ENCODE measurements around the gene TIMP4. TPM values are rescaled to one million over a fixed set of nuclear protein-coding genes. Genes with fewer than 3 reads are reported as not detected.

Gene TIMP4
- total RNA-seq, 1 experiment from 2014 or later: not detected

- in situ Hi-C loops (cut with HindIII; ENCODE audit: low sequenced_read_pairs): no loop called here
- no peak for DNase-seq (ENCODE audit: low spot score)
Measured at GRCh38 chr3:12155264-12155663, 3.4 kb downstream of the TIMP4 start.

DNA sequence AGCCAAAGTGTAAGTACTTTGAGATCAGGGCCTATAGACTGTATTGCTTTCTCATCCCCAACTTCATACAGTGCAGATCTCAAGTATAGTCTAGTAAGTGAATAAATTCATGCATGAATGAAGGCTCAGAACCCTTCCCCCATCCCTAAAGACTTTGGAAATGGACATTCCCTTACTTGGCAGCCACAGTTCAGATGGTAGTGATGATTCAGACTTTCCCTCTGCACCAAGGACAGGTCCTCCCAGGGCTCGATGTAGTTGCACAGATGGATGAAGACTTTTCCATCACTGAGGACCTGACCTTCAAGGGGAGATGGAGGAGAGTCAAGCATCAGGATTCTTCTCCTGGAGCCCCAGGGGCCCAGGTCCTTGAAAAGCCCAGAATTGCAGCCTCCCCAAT is 4.6 kb downstream of the TIMP4 start:
- DNase-seq (ENCODE audit: low spot score): no peak

DNA sequence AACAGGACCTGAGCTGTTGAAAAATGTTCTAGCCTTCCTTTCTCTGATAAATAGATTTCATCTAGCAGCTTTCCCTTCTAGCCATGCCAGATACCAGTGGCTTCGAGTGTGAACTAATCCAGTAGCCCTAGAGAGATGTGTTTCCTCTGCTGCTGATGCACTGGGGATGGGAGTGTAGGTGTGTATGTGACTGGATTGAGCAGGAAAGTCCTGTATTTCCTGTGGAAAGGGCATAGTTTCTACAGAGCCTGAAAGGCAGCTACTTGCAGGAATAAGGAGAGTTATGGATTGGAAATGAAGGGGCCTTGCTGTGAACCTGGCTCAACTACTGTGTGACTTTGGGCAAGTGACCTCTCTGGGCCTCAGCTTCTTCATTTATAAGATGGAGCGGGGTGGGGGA is 8.6 kb downstream of the TIMP4 start:
- in situ Hi-C loops (cut with HindIII; ENCODE audit: low sequenced_read_pairs): no loop called here
- DNase-seq (ENCODE audit: low spot score): no peak

More for the DNA sequence above, 4.6 kb downstream of the TIMP4 start:
- in situ Hi-C loops (cut with HindIII; ENCODE audit: low sequenced_read_pairs): no loop called here

GRCh38 chr3:12149029-12149428 is 9.7 kb downstream of the TIMP4 start:
- in situ Hi-C loops (cut with HindIII; ENCODE audit: low sequenced_read_pairs): no loop called here
- DNase-seq (ENCODE audit: low spot score): no peak

DNA sequence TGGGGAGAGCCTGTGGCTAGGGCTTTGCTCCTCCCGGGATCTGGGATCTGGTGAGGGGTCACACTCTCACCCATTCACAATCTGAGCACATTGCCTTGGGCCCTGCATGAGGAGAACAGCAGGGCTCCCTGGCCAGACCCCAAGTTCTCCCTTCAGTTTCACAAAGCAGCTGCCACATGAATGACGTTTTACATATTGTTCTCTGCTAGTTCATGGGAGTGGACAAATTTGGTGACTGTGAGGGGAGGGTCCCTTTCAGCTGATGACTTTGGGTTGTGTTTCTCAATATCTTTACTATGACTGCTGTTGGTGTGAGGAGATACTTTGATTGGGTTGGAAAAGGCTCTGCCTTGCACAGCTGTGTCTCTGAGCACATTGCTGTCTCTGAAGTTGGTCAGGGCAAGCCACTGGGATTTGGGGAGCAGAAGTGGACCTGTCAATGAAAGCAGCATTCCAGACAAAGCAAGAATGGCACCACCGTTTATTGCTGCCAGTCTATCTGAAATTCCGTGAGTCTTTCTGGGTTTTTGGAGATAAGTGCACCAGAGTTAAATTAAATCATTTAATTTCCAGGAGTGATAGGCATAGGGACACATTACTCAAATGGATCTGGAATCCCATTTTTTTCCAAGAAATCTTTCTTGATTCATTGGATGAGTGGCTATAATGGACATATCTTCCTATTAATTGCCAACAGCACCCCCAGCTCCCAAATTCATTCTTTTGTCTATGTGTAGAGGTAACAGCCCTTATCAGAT is 10.3 kb downstream of the TIMP4 start:
- DNase-seq (ENCODE audit: low spot score): peak; percentile 47
- in situ Hi-C loops (cut with HindIII; ENCODE audit: low sequenced_read_pairs): no loop called here

- in situ Hi-C loops (cut with HindIII; ENCODE audit: low sequenced_read_pairs): no loop called here
- no peak for DNase-seq (ENCODE audit: low spot score)
Measured at GRCh38 chr3:12147049-12147780, 11.5 kb downstream of the TIMP4 start.

GRCh38 chr3:12143949-12144504 is 14.7 kb downstream of the TIMP4 start:
- DNase-seq (ENCODE audit: low spot score): peak; percentile 76
- in situ Hi-C loops (cut with HindIII; ENCODE audit: low sequenced_read_pairs): no loop called here

GRCh38 chr3:12142476-12142875 is 16.2 kb downstream of the TIMP4 start:
- peak; percentile 34 for DNase-seq (ENCODE audit: low spot score)
- in situ Hi-C loops (cut with HindIII; ENCODE audit: low sequenced_read_pairs): no loop called here

DNA sequence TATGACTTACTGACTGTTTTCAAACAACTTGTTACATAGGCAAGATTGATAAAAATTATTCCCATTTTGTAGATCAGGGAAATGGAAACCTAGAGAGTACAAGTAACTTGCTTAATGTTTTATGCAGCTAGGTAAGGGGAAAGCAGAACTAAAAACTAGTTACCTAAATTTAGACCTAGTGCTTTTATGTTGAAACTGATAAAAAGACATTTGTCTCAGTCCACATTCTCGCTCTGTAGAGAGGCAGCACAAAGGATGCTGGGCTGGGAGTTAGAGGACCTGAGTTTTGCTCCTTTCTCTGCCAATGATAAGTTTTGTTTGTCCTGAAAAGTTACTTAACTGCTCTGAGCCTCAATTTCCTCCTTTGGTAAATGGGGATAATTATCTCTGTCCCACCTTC is 17.4 kb downstream of the TIMP4 start:
- in situ Hi-C loops (cut with HindIII; ENCODE audit: low sequenced_read_pairs): no loop called here
- DNase-seq (ENCODE audit: low spot score): no peak

DNA sequence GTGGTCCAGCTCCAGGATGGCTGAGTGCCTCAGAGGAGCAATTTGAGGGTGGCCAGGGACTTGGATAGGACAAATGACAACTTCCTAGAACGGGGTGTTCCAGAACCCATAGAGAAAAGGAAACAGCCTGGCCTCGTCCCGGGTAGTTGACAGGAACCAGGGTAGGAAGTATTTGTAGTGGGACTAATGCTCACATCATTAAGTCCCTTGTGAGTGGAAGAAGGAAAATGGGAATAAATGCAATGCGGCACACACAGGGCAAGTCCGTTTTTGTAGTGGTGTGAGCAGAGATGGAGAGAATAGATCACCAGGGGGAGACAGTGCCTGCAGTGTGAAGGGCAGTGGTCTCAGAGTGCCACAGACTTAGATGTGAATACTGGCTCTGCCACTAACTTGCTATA is 19.6 kb downstream of the TIMP4 start:
- in situ Hi-C loops (cut with HindIII; ENCODE audit: low sequenced_read_pairs): no loop called here
- DNase-seq (ENCODE audit: low spot score): no peak

DNA sequence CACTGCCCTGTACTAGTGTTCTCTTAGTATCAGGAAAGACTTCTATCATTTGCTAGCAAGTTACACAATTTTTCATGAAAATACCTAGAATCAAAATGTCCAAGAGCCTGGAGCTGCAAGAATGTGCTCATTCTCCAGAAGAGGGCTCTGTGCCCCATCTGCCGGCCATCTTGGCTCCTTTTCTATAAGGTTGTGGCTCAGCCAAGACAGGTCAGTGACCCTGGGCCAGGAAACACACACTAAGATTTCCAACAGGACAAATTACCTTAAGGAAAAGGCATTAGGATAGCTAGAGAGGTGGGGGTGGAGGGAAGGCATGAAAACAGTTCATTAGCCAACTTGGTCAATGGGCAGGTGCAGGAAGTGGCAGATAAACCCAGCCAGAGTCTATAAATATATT is 20.7 kb downstream of the TIMP4 start:
- DNase-seq (ENCODE audit: low spot score): peak; percentile 57
- in situ Hi-C loops (cut with HindIII; ENCODE audit: low sequenced_read_pairs): no loop called here

- DNase-seq (ENCODE audit: low spot score): no peak
- in situ Hi-C loops (cut with HindIII; ENCODE audit: low sequenced_read_pairs): no loop called here
Measured at GRCh38 chr3:12136371-12136770, 22.3 kb downstream of the TIMP4 start.

- in situ Hi-C loops (cut with HindIII; ENCODE audit: low sequenced_read_pairs): no loop called here
- peak; percentile 82 for DNase-seq (ENCODE audit: low spot score)
Measured at GRCh38 chr3:12135029-12135657, 23.6 kb downstream of the TIMP4 start.

DNA sequence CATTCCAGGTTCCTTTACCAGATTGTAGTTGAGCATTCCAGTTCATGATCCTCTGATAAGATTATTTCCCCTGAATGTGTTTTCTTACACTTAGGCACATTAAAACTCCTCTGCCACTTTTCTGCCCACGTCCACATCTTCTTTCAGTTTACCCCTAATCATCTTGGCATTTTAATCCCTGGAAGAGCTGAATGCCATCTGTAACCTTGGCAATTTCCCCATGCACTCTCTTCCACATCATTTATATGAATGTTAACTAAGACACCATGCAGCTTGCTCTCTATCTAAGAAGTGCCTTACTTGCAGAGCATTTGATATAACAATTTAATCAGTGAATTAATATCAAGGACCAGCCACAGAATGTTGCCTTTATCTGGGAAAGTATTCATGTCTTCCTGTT is 25.8 kb downstream of the TIMP4 start:
- in situ Hi-C loops (cut with HindIII; ENCODE audit: low sequenced_read_pairs): no loop called here

GRCh38 chr3:12131351-12132090 is 27.2 kb downstream of the TIMP4 start:
- no peak for DNase-seq (ENCODE audit: low spot score)
- in situ Hi-C loops (cut with HindIII; ENCODE audit: low sequenced_read_pairs): no loop called here

More for the DNA sequence above, 25.8 kb downstream of the TIMP4 start:
- DNase-seq (ENCODE audit: low spot score): peak; percentile 87

DNA sequence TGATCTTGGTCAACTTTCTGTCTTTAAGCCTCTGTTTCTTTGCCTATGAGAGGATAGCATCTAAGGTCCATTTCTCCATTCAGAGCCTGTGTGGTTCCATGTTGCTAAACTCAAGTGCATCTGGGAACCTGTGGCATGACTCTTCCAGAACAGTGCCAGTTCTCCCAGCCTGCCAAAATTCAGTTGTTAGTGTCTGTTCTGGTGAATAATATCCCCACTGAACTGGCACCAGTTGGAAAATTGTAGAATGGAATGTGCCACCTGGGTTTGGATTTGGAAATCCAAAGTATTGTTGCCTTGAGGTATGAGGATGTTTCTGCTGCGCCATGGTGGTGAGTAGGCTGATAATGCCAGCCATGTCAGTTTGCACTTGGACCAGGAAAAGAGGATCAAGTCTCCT is 31.3 kb downstream of the TIMP4 start:
- in situ Hi-C loops (cut with HindIII; ENCODE audit: low sequenced_read_pairs): no loop called here

DNA sequence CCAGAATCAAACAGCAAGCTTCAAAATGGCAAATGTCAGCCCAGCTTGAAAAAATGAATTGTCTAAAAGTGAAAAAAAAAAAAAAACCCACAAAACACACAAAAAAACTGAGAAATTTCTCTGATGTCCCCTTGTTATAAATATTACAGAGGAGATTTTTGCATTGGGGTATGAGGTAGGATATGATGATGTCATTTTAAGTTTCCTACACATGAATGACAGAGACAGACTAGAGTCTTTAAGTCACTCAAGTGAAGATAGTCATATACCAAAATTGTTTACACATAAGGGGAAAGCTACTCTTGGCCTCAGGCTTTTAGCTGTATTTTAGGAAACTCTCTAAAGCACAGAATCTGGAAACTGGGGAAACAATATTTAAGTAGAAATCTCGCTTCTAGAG is 32.9 kb downstream of the TIMP4 start:
- in situ Hi-C loops (cut with HindIII; ENCODE audit: low sequenced_read_pairs): no loop called here
- DNase-seq (ENCODE audit: low spot score): no peak

More for the DNA sequence above, 31.3 kb downstream of the TIMP4 start:
- peak; percentile 70 for DNase-seq (ENCODE audit: low spot score)

DNA sequence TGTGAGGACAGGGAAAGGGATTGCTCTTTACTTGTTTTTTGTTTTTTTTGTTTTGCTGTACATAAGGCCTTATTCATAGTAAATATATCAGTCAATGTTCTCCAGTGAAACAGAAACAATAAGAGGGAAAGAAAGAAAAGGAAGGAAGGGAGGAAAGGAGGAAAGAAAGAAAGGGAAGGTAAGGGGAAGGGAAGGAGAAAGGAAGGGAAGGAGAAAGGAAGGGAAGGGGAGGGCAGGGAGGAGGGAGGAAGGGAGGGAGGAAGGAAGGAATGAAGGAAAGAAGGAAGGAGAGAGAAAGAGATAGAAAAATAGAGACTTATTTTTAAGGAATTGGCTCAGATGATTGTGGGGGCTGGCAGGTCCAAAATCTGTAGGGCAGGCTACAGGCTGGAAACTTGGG is 37.2 kb downstream of the TIMP4 start:
- in situ Hi-C loops (cut with HindIII; ENCODE audit: low sequenced_read_pairs): no loop called here
- no peak for DNase-seq (ENCODE audit: low spot score)

- in situ Hi-C loops (cut with HindIII; ENCODE audit: low sequenced_read_pairs): no loop called here
- DNase-seq (ENCODE audit: low spot score): no peak
Measured at GRCh38 chr3:12120374-12121140, 38.2 kb downstream of the TIMP4 start.

Measured in G401 (cell line).